Tibial artery (tissue), 4 donors: ENCODE results near the gene HMCN1.
"Not testable (repeated sequence)": the region's sequence is repeated elsewhere in the genome, so short reads cannot be mapped to it uniquely, and the experiment has no call there.

Experiments
- DNase-seq, 2 donors: peaks; one replicate each; pipeline ENCODE4 v3.0.0-alpha.2; 2019
- H3K27ac ChIP-seq, 2 donors: fragments of 200-600 bp; sonication (generic) in 1 of 2; 1 replicate in 1 of 2; 2 replicates in 1 of 2; pipeline ENCODE4 v1.5.1; 2018 to 2019; ENCODE audit warnings: mild to moderate bottlenecking in 1 of 2
- H3K27me3 ChIP-seq, 2 donors: fragments of 200-600 bp; sonication (generic) in 1 of 2; one replicate each; pipeline versions ENCODE4 v1.5.1 to v1.6.0; 2016 to 2019
- H3K36me3 ChIP-seq, 3 donors: fragments of 200-600 bp; sonication (generic) in 2 of 3; one replicate each; pipeline ENCODE4 v1.5.1; 2016 to 2019; ENCODE audit warnings: mild to moderate bottlenecking in 2 of 3
- H3K4me1 ChIP-seq, 4 donors: fragments of 200-600 bp; sonication (generic) in 2 of 4; 1 replicate in 3 of 4; 2 replicates in 1 of 4; pipeline ENCODE4 v1.5.1; 2016 to 2019
- H3K4me3 ChIP-seq, 2 donors: fragments of 200-600 bp; sonication (generic) in 1 of 2; 1 replicate in 1 of 2; 2 replicates in 1 of 2; pipeline ENCODE4 v1.5.1; 2018 to 2019; ENCODE audit warnings: mild to moderate bottlenecking in 2 of 2
- H3K9me3 ChIP-seq, 3 donors: fragments of 200-600 bp; sonication (generic) in 1 of 3; one replicate each; pipeline ENCODE4 v1.5.1; 2016 to 2019
- intact Hi-C: fragments of 100-400 bp; cut with DNase I; formaldehyde crosslinking; loops from one replicate; pipeline ENCODE4 v1.15.0; 2023; ENCODE audit warnings: low total_unique reads
- TF ChIP-seq, protein P1 (sequence below), 2 experiments: fragments of 200-600 bp in 1 of 2; fragments of 450-650 bp in 1 of 2; IDR thresholded peaks; one replicate each; pipeline ENCODE4 v1.5.1; 2017 to 2019; ENCODE audit warnings: antibody characterized with exemption in 2 of 2, mild to moderate bottlenecking in 1 of 2, moderate library complexity in 1 of 2

Gene HMCN1

GRCh38 chr1:185768371-185768770, 34.2 kb downstream of the HMCN1 start:
- Histone ChIP-seq H3K4me1 (no peaks in the 10 kb centered on the region), H3K9me3 (no peaks in the 10 kb centered on the region), H3K36me3 (no peaks in the 10 kb centered on the region), H3K27ac (no peak overlapping the region), H3K4me3 (no peak overlapping the region), H3K27me3 (no peaks in the 10 kb centered on the region)
- TF ChIP-seq, protein P1, sequence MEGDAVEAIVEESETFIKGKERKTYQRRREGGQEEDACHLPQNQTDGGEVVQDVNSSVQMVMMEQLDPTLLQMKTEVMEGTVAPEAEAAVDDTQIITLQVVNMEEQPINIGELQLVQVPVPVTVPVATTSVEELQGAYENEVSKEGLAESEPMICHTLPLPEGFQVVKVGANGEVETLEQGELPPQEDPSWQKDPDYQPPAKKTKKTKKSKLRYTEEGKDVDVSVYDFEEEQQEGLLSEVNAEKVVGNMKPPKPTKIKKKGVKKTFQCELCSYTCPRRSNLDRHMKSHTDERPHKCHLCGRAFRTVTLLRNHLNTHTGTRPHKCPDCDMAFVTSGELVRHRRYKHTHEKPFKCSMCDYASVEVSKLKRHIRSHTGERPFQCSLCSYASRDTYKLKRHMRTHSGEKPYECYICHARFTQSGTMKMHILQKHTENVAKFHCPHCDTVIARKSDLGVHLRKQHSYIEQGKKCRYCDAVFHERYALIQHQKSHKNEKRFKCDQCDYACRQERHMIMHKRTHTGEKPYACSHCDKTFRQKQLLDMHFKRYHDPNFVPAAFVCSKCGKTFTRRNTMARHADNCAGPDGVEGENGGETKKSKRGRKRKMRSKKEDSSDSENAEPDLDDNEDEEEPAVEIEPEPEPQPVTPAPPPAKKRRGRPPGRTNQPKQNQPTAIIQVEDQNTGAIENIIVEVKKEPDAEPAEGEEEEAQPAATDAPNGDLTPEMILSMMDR (IDR thresholded peaks at IDR 0.05), result no peak
- intact Hi-C loops, result no loop called here
- no peak for DNase-seq

DNA sequence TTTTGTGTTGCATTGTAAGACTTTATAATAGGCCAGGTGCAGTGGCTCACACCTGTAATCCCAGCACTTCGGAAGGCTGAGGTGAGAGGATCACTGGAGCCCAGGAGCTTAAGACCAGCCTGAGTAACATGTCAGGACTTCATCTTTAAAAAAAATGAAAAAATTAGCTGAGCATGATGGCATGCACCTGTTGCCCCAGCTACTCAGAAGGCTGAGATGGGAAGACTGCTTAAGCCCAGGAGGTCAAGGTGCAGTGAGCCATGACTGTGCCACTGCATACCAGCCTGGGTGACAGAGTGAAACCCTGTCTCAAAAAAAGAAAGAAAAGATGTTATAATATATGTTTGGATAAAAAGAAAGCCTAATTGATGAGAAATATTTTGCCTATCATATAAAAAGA, 34.9 kb downstream of the HMCN1 start:
- no peaks in the 10 kb centered on the region for H3K36me3 ChIP-seq
- intact Hi-C loops, result no loop called here
- TF ChIP-seq, protein P1 (IDR thresholded peaks at IDR 0.05), result no peak
- H3K27me3 ChIP-seq, result no peaks in the 10 kb centered on the region
- H3K4me1 ChIP-seq, result no peaks in the 10 kb centered on the region
- DNase-seq, result no peak
- no peak overlapping the region for H3K27ac ChIP-seq
- no peak overlapping the region for H3K4me3 ChIP-seq
- no peaks in the 10 kb centered on the region for H3K9me3 ChIP-seq

- Histone ChIP-seq H3K9me3 (no peaks in the 10 kb centered on the region), H3K4me3 (no peak overlapping the region), H3K27me3 (no peaks in the 10 kb centered on the region), H3K36me3 (no peaks in the 10 kb centered on the region), H3K4me1 (no peaks in the 10 kb centered on the region), H3K27ac (no peak overlapping the region)
- intact Hi-C loops, result no loop called here
- DNase-seq, result no peak
- TF ChIP-seq, protein P1 (IDR thresholded peaks at IDR 0.05), result no peak
These were observed 40.2 kb downstream of the HMCN1 start for GRCh38 chr1:185774394-185774793.

DNA sequence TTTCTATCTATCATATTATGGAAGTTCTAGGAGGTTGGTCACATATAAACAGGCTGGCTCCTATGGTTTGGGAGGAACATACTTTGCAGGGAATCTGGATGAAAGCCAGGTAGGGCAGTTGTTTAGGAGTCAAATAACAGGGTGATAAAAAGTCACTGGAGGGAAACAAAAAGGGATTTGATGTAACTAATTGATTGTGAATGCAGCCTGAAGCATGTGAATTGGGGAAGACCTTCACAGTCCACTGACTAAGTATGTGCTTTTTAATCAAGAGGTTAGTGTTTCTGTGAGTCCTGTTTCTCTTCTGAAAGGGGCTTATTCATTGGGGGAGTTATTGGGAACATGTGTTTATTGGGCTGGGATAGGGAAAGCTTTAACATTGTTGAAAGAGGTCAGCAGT, 41.3 kb downstream of the HMCN1 start:
- no peak overlapping the region for H3K4me3 ChIP-seq
- intact Hi-C loops, result no loop called here
- DNase-seq, result no peak

GRCh38 chr1:185776522-185776921, 42.3 kb downstream of the HMCN1 start:
- TF ChIP-seq, protein P1 (IDR thresholded peaks at IDR 0.05), result no peak
- no peaks in the 10 kb centered on the region for H3K9me3 ChIP-seq
- H3K4me3 ChIP-seq, result no peak overlapping the region
- H3K27ac ChIP-seq, result no peak overlapping the region
- intact Hi-C loops, result no loop called here
- no peaks in the 10 kb centered on the region for H3K36me3 ChIP-seq
- H3K4me1 ChIP-seq, result no peaks in the 10 kb centered on the region
- H3K27me3 ChIP-seq, result no peaks in the 10 kb centered on the region
- DNase-seq, result no peak

More for the DNA sequence above, 41.3 kb downstream of the HMCN1 start:
- Histone ChIP-seq H3K4me1 (no peaks in the 10 kb centered on the region), H3K27ac (no peak overlapping the region), H3K27me3 (no peaks in the 10 kb centered on the region), H3K9me3 (no peaks in the 10 kb centered on the region), H3K36me3 (no peaks in the 10 kb centered on the region)
- TF ChIP-seq, protein P1 (IDR thresholded peaks at IDR 0.05), result no peak

DNA sequence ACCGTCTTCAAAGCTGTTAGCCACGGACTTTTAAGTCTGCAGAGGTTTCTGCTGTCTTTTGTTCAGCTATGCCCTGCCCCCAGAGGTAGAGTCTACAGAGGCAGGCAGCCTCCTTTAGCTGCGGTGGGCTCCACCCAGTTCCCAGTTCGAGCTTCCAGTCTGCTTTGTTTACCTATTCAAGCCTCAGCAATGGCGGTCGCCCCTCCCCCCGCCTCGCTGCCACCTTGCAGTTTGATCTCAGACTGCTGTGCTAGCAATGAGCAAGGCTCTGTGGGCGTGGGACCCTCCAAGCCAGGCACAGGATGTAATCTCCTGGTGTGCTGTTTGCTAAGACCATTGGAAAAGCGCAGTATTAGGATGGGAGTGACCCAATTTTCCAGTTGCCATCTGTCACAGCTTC, 49.7 kb downstream of the HMCN1 start:
- H3K36me3 ChIP-seq, H3K9me3 ChIP-seq, intact Hi-C loops, DNase-seq, H3K4me1 ChIP-seq, H3K27ac ChIP-seq, H3K4me3 ChIP-seq, H3K27me3 ChIP-seq: not testable (repeated sequence)
